ENCODE measurements around the gene SND1.

Gene SND1

DNA sequence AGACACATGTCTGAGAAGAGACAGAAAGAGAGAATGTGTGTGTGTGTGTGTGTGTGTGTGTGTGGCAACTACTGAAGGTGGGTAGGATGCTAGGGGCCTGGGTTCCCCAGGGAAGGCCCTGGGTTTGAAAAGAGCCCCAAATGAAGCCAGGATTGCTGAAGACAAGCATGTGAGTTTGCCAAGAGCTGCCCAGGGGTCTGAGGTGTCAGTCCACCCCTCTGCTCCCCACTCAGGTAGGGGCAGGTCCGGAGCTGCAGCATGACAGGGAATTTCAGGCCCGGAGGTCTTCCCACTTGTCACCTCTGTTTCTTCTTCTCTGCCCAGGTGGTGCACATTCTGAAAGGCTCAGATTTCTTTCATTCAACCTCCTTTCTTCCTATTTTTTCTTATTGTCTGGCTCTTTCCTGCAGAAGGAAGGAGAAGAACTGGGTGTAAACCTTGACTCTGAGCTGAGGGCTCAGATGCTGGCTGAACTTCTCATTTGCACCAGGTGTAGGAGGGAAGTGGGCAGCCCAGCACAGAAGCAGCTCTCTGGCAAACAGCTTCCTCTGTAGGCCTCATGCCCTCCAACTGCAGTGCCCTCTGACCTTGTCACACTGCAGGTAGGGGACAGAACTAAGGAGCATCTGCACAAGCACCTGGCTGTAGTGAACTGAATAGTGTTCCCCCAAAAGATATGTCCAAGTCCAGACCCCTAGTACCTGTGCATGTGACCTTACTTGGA, 458.8 kb downstream of the SND1 start:
- no peak for DNase-seq

DNA sequence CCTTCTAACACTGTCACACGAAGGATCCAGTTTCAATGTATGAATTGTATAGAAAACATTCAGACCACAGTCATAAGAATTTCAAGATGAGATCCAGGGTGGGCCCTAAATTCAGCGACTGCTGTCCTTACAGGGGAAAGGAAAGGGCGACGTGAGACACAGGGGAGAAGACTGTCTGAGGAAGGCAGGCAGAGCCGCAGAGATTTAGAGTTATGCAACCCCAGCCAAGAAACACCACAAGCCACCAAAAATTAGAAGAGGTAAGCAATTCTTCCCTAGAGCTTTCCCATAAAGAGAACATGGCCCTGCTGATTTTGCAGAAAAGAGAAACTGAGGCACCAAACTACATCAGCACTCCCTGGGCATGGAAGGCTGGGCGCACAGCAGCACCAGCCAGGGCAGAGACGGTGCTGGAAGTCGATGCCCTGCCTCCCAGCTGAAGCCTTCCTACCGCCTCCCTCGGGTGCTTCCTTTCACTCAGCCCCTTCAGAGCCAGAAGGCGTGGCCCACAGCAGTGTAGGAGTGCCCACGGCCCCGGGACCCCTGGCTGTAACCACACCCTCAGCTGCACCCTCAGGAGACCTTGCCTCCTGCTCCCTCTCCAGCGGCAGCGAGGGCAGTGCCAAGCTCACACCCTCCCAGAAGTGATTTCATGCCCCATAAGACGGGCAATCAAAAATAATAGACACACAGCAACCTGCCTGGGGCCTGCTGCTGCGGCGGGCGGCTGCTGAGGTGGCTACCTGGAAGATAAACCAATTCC, 460.2 kb downstream of the SND1 start:
- DNase-seq: no peak

DNA sequence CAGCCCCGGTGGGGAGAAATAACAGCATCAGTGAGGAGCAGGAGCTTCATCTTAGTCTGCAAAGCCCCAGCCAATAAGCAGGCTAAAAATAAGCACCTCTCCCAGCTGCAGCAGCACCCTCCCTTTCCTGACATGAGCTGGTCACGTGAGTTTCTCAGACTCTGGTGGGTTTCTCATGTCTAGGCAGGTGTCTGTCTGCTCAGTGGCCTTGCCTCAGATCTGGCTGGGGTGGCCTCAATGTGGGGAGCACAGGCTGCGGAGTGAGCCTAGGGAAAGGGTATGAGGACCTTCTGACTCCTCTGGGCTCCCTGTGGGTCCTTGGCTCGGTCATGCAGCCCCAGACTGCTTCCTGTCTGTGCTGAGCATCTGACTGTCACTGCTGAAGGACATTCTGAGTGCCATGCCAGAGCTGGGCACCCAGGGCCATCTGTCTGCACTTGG, 460.8 kb downstream of the SND1 start:
- no peak for DNase-seq

DNA sequence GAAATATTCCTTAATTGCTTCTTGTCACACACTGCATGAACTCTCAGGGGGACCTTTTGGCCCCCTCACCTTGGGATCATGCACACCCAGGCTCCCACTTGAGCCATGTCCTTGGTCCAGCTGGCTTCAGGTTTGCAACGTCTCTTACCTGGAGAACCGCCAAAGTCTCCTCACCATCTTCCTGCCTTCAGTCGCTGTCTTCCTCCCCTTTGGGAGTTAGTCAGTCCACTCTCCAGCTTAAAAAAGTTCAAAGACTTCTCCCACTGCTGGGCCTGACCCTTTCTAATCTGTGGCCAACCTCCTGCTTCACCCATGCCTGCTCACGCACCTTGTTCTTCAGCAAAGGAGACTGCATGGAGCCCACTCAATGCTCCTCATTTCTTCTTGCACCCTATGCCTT, 461.8 kb downstream of the SND1 start:
- DNase-seq: peak; percentile 52

DNA sequence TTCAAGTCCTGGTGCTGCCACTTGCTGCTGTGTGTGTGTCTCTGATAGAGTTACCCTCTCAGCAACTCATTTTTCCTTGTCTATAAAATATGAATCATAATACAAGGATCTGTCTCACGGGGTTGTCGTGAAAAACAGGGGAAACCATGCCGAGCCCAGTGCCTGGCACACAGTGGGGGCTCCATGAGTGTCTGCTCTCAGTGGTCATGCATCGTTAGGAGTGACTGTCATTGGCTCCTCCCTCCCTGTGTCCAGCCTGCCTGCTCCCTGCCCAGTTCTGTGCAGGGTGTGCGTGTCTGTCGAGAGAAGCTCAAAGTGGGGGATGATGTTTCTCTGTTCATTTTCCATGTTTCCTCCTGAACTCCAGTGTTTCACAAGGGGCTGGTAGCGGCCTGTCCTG, 462.8 kb downstream of the SND1 start:
- peak; percentile 46 for DNase-seq

DNA sequence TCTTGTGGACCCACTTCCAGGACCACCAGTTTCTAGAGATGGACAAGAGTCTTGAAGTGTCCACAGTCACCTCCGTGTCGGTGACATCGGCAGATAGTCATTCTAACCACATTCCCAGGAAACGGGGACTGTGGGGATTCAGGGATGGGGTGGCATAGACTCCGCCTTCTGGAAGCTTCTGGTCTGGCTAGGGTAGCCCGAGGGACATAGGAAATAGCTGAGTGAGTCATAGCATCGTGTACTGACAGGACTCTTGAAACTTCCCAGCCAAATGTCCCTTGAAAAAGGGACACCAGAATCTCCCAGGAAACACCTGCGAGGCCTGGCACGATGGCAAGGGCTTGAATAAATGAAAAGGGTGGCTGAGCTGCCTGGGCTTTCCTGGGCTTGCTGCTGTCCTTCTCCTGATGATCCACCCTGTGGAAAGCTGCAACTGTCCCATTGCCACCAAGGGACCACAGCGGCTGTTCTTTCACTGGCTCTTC, 463.4 kb downstream of the SND1 start:
- DNase-seq: no peak

DNA sequence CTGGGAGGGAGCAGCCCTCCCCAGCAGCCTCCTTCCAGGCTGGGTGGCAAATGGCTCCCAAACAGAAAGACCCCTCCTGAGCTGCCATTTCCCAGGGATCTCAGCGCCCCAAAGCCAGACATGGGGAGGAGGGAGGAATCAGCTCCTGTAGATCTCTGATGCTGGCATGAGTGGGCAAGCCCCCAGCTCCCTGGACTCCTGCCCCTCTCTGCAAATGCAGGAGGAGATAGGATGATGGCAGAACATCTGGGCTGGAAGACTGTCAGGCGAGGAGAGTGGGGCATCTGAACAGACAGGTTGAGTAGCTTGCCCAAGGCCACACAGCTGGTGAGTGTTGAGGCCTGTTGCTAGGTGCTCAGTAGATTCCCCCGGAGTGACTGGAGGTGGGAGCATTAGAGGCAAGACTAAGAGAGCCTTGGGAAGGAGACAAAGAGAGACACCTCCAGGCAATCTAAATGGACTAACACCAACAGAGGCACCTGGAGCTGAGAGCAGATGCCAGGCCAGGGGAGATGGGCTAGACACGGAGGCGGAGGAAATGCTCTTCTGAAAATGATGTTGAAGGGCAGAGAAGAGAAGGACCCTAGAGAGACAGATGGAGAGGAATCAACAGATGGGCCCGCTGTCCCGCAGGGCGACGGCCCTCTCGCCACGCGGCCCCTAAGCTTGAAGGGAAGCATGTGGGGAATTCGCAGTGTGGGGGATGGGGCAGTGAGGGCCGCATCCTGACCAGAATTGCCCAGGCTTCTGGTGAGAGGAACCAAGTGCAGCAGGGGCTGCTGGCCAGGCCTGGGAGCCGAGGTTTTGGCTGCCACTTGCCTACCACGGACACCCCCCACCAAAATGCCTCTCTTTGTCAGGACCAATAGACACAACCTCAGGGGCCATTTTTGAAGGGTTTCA, 464.1 kb downstream of the SND1 start:
- peak; percentile 51 for DNase-seq

DNA sequence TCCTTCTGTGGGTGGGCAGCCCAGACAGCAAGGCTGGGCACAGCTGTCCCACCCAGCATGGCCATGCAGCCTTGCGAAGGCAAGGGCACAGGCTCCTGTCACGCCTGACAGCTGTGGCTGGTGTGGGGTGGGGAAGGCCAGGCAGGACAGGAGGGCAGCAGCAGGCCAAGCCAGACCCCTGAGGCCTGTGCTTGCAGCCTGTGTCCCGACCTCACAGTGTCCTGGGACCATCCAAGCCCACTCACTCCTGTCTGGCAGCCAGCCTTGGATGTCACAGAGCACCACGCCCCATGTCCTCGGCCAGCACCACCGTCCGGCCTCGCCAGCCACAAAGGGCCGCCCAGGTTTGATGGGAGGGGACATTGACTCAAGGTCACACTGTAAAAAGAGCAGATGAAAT, 464.7 kb downstream of the SND1 start:
- no peak for DNase-seq

DNA sequence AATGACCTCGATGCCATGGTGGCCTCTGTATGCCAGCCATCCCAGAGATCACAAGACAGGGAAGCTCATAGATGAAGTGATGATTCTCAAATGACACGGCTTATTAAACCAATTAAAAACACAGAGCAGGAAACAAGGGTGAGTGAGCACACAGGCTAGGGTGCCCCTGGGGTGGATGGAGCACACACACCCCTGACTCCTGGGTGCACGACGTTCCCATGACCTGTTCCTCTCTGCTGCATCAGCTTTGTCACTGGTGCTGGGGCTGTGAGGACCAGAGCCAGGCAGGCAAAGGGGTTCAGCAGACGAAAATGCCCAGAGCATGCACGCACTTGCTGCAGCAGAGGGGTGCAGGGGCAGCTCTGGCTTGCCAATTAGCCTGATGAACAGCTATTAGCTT, 465.7 kb downstream of the SND1 start:
- DNase-seq: no peak

DNA sequence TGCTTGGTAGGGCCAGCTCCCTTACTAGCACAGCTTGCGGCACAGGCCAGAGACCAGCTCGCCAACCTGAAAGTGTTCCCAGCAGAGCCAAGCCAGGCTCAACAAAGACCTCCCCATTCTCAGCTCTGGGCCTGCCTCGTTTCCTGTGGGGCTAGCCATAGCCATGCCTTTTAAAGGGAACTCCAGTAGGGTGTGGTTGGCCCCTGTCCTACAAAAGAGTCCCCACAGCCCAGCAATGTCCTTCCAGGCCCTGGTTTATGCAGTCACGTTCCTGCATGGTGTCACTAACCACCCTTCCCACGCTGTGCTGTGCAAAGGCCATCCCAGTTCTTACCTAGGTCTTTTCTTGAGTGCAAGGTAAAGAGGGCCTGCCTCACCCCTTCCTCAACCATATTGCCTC, 467.0 kb downstream of the SND1 start:
- no peak for DNase-seq

DNA sequence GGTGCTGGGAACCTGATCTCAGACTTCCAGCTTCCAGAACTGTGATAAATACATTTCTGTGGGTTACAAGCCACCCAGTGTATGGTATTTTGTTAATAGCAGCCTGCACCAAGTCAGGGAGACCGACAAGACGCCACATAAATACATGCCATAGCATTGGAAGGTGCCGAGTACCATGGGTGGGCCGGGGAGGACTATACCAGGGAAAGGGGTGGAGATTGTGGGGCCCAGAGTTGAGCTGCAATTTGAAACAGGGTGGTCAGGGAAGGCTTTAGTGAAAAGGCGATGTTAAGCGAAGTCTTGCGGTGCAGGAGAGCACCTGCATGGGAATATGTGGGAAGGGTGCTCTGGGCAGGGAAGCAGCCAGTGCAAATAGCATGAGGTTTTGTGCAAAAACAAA, 468.1 kb downstream of the SND1 start:
- no peak for DNase-seq

DNA sequence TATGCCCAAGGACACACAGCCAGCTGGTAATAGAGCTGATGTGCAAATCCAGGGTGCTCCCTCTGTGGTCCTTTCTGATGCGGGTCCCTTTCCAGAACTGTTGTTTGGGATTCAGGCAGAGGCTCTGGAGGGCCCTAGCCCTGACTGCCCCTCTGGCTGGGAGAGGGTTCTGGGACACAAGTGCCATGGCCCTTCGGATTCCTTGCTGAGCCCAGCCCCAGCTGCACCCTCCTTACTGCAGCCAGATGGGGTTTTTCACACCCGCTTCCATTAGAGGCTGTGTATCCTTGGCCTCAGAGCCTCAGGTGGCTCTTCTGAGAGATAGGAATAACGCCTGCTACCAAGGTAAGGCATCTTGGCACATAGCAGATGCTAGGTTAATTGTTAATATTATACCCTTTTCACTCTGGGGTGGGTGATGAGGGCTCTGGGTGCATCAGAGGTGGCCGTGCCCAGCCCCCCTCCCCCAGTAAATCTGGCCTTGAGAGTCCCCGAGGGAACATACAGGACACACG, 469.0 kb downstream of the SND1 start:
- DNase-seq: no peak

DNA sequence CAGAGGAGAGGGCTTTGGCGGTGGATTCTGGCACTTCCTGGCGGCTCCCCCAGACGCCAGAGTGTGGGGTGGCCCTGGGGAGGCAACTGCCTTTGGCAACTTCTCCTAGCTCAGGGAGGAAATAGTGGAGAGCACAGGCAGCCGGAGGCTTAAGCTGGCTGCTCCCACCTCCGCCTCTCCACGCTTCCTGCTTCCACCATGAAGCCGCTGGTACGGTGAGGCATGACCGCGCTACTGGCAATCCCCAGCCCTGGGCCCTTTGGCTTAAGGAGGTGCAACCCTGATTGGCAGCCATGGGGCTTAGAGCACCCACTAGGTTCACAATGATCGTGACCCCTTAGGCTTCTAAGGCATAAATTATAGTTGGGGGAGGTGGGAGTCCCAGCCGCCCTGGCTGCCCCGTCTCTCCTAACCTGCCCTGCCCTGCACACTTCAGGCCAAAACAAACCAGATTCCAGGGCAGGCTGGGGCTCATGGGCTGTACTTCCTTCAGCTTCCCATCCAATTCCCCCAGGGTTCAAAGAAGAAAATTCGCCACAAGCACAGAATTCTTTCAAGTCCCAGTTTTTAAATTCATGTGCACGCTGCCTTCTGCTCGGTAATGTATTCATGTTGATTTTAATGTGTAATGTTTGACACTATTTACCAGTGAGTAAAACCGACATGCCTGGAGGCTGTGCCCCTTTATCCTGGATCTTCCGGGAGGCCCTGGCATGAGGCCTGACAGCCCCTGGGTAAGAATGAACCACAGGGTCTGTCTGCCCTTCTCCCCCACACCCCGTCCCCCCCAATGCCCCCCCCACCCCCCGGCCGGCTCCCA, 469.9 kb downstream of the SND1 start:
- no peak for DNase-seq

DNA sequence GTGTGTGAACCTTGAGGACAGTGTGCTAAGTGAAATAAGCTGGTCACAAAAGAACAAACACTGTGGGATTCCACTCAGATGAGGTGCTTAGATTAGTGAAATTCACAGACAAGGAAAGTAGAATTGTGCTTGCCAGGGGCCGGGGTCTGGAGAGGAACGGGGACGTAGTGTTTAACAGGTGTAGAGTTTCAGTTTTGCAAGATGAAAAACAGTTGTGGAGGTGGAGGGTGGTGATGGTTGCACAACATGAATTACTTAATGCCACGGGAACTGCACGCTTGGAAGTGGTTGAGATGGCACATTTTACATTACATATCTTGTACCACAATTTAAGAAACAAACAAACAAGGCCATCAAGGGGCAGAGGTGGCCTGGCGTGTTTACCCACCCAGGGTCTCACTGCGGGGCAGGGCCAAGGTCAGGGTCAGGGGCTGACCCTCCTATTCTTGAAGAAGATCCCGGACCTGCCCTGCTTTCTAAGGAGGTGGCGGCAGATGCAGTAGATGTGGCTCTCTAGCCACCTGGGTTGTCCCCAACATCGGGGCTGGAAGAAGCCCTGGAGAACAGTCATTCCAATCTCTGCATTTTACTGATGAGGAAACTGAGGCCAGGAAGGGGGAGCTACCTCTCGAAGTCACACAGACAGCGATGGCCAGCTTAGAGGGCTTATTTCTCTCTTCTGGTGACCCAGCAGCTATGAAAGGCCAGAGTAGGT, 470.7 kb downstream of the SND1 start:
- no peak for DNase-seq

DNA sequence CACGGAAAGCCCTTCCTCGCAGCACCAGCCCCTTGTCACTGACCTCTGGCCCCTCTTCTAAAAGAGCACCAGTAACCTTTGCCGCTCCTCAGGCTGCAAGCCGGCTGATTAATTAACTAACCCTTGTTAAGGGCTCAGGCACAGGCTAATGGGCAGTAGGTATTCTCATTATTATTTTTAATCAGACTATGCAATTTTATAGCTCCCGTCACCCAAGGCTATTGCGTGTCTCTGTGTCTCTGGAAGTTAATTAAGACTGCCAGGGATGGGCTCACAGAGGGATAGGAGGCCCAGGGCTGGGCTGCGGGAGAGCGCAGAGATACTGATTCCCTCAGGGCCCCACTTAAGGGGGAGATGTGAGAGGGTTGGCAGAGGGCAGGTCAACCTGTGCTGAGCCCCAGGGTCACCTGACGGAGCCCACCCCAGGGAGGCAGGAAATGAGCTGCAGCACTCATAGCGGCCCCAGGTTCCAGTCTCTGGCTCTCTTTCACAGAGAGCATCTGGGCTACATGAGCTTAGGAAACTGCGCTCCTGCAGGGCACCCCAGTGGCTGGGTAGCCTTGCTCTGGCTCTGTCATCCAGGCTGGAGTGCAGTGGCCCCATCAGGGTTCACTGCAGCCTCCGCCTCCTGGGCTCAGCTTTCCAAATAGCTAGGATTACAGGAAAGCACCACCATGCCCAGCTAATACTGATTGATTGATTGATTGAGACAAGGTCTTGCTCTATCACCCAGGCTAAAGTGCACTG, 471.5 kb downstream of the SND1 start:
- no peak for DNase-seq

DNA sequence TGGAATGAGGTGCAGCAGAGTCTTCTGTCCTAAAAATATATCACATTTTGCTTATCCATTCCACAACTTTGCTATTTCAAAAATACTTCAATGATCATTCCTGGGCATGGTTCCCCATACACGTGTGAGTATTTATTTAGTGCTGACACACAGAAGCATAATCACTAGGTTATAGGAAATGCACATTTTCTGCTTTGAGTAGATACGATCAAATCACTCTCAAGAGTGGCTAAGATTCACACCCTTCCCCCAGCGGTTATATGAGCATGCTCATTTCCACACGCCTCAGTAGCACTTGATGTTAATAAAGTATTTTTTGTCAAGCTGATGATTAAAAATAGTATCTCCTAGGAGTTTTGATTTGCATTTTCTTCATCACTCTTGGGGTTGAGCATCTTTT, 472.8 kb downstream of the SND1 start:
- no peak for DNase-seq

DNA sequence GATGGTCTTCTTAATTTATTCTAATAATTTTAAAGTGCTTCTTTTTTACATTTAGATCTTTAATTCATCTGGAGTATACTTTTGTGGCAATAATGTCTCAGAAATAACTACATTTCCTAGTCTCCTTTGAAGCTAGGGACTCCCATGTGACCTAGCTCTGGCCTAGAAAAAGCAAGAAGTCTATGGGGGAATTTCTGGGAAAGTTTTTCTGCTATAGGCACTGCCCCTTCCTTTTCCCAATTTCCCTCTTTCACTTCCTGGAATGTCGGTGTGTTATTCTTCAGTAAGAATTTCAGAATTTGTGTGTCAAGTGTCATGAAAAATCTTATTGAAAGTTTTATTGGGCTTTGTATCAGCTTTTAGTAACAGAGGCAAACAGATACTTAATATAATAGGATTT, 473.8 kb downstream of the SND1 start:
- DNase-seq: no peak

DNA sequence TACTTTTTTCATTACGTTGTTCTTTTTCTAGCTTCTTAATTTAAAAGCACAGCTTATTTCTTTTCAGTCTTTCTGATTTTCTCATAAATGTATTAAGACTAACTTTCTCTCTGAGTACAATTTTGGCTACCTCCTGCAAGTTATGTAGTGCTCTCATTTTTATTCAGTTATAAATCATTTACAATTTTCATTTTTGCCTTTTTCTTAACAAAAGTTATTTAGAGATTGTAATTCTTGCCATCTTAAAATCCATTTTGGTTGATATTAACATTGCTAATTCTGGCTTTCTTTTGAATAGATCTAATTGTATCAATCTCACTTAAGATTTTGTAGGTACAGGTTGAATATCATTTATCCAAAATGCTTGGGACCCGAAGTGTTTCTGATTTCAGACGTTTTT, 476.4 kb downstream of the SND1 start:
- no peak for DNase-seq

DNA sequence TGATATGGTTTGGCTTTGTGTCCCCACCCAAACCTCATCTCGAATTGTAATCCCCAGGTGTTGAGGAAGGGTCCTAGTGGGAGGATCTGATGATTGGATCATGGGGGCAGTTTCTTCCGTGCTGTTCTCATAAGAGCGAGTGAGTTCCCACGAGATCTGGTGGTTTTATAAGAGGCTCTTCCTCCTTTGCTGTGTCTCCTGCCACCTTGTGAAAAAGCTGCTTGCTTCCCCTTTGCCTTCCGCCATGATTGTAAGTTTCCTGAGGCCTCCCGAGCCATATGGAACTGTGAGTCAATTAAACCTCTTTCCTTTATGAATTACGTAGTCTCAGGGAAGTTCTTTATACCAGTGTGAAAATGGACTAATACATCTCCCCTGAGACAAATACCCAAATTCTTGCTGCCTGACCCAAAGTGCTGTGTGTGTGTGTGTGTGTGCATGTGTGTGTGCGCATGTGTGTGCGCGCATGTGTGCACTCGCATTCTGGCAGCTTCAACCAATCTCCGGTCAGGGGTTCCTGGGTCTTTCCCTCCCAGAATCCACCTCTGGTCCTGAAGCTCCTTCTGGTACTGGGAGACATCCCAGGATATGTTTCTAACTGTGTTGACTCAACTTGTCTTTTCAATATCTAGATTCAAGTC, 477.4 kb downstream of the SND1 start:
- DNase-seq: no peak

DNA sequence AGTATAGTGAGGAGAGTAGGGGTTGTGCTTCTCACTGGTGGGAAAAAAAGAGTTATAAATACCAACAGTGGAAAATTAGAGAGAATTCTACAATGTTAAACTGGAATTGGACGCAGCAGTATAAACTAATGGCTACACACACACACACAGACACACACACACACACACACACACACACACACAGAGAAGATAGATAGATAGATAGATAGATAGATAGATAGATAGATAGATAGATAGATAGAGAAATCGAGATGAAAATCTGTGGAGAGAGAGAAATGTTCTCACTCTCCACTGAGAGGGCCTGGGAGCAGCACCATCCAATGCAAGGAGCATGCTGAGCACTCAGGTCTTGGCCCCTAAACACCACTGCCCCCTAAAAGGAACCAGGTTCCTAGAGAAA, 479.1 kb downstream of the SND1 start:
- no peak for DNase-seq
